Raji (cell line): ENCODE results near the gene ZNF101.

ENCODE experiments used
- POLR2A ChIP-seq: IDR thresholded peaks from 2 replicates; pipeline ENCODE4 v1.6.1; 2011; ENCODE audit warnings: low read depth, low read length, control low read depth; ENCODE audit not compliant: insufficient read depth

The ZNF101 gene

DNA sequence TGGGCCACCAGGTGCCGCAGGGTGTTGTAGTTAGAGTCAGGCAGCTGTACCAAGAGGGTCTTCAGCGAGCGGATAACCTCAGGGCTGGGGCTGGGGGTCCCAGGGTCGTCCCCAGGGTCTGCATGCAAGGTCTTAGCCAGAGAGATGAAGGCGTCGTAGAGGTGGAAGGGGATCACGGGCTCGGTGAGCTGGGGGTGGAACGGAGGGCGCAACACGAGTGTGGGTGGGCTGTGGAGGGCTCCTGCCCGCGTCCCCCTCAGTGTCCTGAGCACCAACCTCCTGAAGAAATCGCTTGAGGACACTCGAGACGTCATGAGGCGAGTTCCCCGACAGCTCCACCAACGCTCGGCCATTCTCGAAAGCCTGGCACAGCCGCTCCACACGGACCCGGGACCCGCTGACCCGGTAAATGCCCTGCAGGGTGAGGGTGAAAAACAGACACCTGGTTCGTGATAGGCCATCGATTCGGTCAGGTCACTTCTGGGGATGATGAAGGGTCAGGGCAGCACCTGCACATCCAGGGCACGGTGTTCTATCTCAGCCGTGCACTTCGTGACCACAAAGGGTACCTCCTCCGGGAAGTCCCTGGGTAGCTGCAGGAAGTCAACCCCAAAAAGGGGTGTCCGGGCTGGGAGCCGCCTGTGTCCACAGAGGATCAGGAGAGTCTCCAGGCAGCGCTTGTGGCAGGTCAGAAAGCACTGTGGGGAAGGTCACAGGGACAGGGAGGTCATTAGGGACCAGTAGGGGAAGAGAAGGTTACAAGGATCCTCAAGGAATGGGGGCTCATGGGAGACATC lies 33.9 kb upstream of the ZNF101 start:
- no peak for TF ChIP-seq POLR2A

DNA sequence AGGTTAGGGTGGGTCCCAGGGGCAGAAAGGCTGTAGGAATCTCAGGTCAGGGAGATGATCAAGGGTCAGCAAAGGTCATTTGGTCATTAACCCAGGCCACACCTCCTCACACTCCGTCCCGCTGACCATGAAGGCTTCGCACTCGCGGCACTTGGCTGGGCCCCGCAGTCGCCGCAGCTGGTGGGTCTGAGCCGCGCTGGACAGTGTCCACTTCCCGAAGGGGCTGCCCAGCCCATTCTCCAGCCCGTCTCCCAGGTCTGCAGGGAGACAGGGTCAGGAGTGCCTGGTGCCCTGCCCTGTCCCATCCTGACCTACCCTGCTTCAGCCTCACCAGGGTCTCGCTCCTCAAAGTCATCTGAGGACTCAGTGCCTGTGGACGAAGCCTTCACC lies 33.3 kb upstream of the ZNF101 start:
- no peak for TF ChIP-seq POLR2A

DNA sequence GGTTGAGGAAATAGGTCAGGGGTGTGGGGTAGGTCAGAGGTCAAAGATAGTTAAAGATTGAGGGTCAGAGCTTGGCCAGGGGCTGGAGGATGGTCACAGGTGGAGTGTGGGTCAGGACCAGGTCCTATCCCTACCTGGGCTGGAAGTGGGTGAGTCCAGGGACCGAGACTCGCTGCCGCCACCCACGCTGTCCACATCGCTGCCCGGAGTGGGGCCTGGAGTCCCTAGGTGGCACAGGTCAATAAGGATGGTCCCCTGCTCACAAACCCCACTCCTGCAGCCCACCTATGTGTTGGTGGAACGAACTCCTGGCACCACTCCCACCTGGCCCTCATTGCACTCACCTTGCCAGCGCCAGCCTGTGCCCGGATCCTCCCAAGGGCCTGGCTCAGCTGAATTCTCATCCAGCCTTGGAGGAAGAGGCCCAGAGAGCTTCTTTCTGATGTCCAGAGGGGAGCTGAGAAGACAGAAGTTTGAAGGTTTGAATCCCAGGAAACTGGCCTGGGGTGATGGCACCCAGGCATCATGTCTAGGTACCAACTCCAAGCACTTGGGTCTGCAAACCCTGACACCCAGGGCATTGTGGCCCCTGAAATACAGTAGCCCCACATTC lies 32.0 kb upstream of the ZNF101 start:
- no peak for TF ChIP-seq POLR2A

DNA sequence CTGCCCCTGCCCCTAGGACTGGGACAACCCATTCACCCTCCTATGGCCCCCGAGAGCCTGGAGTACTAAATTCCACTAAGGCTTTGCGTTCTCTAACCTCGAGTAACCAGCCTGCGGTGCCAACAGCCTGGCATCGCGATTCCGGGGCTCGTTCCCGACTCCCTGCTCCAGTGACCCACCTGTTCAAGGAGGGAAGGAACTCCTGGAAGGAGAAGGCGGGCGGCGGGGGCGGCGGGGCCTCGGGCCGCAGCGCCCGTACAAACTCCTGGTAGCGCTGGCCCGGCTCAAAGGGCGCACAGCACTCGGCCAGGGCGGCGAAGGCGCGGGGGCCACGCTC lies 31.5 kb upstream of the ZNF101 start:
- no peak for TF ChIP-seq POLR2A

DNA sequence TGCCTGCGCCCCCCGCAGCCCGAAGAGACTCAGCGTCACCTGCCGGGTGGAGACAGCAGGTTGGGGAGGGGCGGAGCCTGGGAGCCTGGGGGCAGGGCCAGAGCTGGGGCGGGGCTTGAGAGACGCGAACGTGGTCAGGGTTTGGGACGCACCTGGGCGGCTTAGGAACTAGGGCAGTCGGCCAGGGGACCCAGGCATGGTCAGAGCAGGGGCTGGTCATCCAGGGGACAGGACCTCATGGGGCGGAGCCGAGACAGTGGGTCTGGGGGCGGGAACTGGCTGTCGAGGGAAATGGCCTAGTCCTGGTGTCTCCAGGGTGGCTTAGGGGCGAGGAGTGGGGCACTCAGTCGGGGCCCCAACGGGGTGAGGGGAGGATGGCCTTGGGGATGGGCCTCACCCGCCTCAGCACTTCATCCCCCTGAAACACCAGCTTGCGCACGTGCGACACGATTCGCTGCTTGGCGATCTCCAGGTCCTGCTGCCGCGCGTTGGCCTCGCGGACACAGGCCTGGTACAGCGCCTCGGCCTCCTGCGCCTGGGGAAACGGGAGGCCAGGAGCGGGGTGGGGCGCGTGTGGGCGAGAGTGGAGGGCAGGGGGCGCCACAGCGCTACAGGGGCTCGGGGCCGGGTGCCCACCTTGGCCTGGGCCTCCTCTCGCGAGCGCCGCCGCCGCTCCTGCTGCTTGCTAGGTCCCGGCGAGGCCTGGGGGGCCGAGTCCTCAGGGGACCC lies 31.0 kb upstream of the ZNF101 start:
- TF ChIP-seq POLR2A = no peak

DNA sequence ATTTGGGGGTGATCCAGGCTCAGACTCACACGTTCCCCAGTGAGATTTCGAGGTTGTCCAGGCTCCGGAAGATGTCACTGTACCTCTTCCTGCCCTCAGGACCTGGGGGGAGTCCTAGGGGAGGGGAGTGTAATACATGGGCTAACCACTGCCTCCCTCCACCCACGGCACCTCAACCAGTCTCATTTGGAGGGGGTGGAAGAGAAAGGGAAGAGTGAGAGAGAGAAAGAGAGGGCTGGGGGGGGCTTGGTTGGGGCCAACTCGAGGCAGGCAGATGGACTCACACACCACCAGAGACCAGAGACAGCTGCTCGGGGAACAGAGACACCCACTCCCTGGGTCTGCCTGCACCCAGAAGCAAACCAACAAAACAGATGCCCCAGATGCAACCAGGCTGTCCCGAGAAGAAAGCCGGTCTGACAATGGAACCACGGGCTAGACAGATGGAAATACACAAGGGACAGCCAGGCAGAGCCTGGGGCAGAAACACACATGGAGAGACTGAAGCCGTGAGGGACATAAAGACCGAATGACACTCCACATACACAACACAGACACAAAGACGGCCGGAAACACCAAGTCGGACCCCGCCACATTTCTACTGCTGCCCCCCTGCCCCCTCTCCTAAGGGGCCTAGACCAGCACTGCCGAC lies 26.0 kb upstream of the ZNF101 start:
- no peak for TF ChIP-seq POLR2A

DNA sequence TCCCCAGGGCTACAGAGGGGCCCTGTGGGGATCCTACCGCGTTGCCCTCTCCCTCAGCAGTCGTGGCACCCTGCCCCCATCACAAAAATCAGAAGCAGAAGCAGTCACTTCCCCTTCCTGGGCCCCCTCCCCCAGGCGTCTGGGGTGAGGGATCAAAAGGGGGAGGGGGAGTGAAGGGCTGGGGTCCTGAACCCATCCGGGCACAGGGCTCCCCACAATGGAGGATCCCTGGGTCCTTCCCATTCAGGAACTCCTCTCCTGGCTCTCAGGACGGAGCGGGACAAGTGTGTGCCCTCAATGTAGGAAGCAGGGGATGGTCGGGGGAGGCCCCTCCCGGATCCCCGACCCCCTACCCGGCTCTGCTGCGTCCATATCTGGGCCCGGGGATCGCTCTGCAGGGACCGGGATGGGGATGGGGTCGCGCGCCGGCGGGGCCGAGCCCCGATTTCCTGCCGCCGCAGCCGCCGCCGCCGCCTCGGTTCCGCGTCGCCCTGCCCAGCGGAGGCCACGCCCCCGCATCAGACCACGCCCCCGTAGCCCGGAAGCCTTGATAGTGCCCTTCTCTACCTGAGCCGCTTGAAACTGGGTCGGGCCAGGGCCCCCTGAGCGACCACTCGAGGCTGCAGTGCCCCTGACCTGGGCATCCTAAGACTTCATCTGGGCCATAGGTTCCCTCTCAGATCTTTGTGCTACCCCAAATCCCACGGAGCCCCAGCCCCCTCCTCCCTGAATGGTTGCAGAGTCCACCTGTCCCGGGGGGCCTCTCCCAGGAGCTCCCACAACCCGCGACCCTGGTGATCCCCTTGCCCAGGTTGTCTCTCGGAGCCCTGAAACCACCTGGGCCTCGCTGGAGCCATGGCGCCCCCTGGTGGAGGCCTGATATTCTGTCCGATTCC lies 25.2 kb upstream of the ZNF101 start, which contains the start of gene GMIP:
TSS of gene GMIP (minus strand) at position 500 of the 896 bp plus-strand sequence. CDS start at position 372, 128 bp downstream.
- TF ChIP-seq POLR2A = peak; percentile 64

DNA sequence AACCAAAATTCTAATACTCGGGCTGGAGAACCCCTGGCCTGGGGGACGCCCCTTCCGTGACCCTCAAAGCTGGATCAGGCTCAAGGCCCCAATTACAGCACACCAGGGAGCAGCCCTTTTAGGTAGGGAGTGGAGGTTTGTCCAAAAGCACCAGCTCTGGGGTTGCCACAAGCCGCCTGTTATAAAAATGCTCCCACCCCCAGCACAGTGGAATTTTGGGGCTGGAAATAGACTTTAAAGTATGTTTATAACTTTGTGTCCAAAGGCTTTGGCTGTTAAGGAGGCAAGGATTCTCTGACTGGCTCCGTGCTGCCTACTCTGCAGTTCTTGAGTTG lies 24.6 kb upstream of the ZNF101 start:
- no peak for TF ChIP-seq POLR2A

DNA sequence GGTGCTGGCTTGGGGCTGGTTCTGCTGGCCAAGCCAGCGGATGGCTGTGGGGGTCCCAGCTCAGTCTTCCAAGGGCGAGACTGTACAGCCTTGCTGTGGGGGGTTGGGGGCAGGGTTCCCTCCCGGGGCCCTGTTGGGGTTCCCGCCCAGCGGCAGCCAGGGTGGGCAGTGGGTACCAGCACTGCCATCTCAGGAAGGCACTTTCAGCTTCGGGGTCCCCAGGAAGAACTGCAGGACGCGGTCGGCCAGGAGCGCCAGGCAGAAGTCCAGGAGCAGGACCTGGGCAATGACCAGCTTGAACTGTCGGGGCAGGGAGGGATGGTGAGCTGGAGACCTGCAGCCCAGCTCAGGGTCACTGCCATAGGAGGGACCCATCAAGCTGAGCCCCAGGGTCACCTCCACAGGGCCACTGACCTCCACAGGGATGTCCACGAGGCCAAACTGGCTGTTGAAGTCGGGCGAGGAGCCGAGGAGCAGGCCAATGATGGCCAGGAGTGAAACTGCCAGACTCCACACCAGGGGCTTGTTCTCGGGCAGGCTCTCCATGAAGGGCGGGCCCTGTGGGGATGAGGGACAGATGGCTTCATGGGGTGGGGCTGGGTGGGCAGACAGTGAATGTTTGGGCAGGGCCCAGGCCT lies 23.3 kb upstream of the ZNF101 start:
- TF ChIP-seq POLR2A = no peak

DNA sequence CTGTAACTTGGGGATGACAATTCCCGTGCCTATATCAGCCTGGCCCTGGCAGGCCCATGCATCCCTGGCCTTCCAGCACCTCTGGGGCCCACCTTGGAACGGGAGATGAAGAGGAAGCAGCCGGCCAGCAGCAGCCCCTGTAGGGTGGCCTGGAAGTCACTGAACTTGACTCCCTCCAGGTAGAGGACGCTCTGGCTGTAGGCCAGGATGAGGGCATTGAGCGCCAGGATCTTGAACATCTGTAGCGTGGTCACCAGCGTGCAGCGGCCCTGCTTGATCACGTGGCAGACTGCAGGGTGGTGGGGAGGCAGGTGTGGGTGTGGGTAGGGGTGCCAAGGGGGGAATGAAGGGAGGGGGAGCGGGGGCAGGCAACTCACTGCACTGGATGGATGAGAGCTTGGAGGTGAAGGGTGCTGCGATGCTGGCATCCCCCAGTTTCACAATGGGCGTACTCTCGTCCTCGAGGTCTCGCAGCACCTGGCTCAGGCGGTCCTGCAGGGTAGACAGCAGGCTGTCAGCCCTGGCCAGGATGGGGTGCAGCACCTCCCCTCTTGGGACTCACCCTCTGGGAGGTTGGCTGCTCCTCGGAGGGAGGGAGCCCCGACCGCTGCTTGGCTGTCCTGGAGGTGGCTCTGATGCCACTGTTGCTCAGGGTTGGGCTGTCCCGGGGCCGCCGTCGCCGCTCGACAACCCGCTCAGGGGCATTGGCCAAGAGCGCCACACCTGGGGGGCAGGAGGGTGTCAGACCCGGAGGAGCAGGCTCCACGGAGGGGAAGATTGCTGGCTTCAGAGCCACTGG lies 21.4 kb upstream of the ZNF101 start:
- TF ChIP-seq POLR2A = no peak

DNA sequence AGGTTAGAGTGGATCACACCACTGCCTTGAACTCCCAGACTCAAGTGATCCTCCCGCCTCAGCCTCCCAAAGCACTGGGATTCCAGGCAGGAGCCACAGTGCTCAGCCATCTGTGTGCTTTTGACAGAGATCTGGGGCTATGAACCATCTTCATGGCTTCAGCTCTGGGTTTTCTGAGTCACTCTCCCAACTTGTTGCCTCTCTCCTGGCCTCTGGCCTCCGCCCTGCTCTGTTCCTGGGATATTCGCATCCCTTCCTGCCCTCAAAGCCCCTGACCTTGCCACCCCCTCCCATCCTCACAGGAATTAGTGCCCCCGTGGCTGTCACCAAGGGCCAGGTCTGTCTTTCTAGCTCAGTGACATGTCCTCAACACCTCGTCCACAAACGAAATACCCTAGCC lies 19.5 kb upstream of the ZNF101 start:
- no peak for TF ChIP-seq POLR2A

DNA sequence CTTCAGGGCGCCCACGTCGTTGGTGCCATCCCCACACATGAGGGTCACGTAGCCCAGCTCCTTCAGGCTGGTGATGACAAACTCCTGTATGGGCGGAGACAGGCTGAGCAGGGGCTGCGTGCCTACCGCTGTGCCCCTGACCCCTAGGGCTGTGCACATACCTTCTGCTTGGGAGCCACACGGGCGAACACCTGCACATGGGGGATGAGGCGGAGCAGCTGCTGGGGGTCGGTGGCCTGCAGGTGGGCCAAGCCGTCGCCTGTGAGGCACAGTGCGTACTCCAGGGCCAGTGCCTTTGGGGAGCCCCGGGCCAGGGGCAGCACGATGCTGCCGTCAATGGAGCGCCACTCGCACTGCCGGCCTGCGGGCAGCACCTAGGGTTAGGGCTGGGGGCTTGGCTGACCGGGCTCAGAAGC lies 19.1 kb upstream of the ZNF101 start:
- TF ChIP-seq POLR2A = no peak

DNA sequence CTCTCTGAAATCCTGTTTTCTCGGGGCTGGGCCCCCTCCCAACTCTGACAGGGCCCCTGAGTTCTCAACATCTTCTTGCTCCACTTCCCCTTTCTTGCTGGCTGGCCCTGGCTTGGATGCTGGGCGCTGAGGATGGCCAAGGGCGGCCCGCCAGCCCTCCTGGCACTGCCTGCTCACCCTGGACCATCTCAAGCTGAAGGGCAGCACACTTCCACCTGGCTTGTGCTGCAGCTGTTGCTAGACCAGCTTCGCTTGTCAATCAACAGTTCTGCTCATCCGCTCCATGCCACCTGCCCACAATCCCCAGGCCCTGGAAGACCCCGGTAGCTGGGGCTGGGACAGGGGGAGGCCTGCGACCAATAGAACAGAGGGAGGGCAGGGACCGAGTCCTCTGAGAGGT lies 18.3 kb upstream of the ZNF101 start:
- TF ChIP-seq POLR2A = no peak
